Measurements from ENCODE around the gene CCNQ. TPM values are rescaled to one million over a fixed set of nuclear protein-coding genes. Genes with fewer than 3 reads are reported as not detected.

The CCNQ gene
- total and polyA plus RNA-seq, 12 donors, result 16.9 to 132 (median 22.9) TPM

DNA sequence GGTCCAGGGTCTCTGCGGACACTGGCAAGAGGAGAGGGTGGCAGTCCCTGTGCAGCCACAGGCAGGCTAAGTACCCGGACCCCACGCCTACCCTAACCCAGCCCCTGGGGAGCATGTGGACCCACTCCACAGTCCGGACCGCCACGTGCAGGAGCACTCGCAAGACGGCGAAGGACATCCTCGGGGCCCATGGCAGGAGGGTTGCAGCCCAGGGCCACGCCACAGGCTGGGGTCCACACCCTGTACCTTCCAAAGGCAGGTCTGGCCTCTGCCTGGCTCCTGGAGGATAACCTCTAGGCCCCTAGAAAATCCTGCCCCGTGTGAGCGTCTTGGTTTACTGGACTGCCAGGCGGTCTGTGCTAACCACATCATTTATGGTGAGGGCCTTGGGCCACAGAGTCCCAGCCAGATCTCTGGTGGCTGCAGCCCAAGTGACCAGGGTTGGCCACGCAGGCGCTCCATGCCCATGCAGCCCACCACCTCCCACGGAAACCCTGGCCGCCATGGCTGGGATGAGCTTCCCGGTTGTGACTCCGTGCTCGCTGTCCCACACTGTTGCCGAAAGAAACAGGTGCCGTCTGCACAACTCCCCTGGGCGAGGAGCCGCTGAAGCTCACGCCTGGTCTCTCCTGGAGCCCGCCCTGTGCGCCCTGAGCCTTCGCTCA lies 10.0 kb downstream of the CCNQ start:
- H3K4me1 ChIP-seq, result peaks cover 0 to 9% (median 0%) of the 10 kb centered on the region in 9 donors
- no peak overlapping the region for H3K4me3 ChIP-seq
- TF ChIP-seq, protein P1, sequence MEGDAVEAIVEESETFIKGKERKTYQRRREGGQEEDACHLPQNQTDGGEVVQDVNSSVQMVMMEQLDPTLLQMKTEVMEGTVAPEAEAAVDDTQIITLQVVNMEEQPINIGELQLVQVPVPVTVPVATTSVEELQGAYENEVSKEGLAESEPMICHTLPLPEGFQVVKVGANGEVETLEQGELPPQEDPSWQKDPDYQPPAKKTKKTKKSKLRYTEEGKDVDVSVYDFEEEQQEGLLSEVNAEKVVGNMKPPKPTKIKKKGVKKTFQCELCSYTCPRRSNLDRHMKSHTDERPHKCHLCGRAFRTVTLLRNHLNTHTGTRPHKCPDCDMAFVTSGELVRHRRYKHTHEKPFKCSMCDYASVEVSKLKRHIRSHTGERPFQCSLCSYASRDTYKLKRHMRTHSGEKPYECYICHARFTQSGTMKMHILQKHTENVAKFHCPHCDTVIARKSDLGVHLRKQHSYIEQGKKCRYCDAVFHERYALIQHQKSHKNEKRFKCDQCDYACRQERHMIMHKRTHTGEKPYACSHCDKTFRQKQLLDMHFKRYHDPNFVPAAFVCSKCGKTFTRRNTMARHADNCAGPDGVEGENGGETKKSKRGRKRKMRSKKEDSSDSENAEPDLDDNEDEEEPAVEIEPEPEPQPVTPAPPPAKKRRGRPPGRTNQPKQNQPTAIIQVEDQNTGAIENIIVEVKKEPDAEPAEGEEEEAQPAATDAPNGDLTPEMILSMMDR (IDR thresholded peaks at IDR 0.05), result no peak
- DNase-seq, result no peak
- peaks cover 0 to 12% (median 0%) of the 10 kb centered on the region in 7 donors for H3K27me3 ChIP-seq
- no peaks in the 10 kb centered on the region for H3K9me3 ChIP-seq
- H3K36me3 ChIP-seq, result peaks cover 0 to 66% (median 0%) of the 10 kb centered on the region in 9 donors
- no peak overlapping the region for H3K27ac ChIP-seq
- ATAC-seq, result no peak
- 95 to 97% methylated on average over 19 to 29 of the region's 29 CpGs for WGBS, 2 donors
- intact Hi-C loops (cut with DNase I), result no loop called here

DNA sequence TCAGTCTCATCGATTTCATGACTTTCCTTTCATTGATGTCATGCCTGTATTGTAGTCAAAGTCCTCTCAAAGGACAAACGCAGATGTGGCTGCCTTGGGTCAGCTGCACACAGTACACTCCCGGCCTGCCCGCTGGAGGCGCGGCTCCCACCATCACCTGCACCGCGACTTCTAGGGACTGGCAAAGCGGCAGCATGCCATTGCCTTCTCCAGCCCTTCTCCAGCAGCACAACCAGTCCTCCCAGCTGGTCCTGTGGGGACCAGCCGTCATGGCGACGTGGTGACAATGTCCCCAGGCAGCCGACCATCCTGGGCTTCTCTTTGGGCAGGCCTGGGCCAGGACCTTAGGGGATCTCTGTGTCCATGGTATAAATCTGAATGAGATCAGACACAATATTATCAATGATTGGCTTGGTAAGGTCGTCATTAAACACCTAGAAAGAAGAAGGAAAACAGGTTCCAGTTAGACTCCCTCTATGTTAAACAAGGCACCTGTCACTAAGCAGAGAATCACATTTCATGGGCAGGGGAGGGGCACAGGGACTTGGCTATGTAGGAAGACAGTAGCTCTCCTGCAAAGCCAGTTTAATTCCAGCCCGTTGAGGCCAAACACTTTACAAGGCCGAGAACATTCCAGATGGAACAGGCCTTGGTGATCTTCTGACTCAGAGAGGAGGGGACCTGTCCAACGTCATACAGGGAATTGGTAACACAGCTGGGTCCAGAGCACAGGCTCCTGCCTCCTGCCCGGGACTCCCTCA lies 10.7 kb downstream of the CCNQ start:
- WGBS, 2 donors, result 94 to 95% methylated on average over 18 of the region's 18 CpGs
- peaks cover 0 to 4% (median 0%) of the 10 kb centered on the region in 9 donors for H3K4me1 ChIP-seq
- H3K36me3 ChIP-seq, result peaks cover 0 to 58% (median 0%) of the 10 kb centered on the region in 9 donors
- intact Hi-C loops (cut with DNase I), result no loop called here
- no peak overlapping the region for H3K27ac ChIP-seq
- DNase-seq (no peak), ATAC-seq (no peak)
- H3K9me3 ChIP-seq, result no peaks in the 10 kb centered on the region
- TF ChIP-seq, protein P1 (IDR thresholded peaks at IDR 0.05), result no peak
- no peak overlapping the region for H3K4me3 ChIP-seq
- peaks cover 0 to 12% (median 0%) of the 10 kb centered on the region in 7 donors for H3K27me3 ChIP-seq

DNA sequence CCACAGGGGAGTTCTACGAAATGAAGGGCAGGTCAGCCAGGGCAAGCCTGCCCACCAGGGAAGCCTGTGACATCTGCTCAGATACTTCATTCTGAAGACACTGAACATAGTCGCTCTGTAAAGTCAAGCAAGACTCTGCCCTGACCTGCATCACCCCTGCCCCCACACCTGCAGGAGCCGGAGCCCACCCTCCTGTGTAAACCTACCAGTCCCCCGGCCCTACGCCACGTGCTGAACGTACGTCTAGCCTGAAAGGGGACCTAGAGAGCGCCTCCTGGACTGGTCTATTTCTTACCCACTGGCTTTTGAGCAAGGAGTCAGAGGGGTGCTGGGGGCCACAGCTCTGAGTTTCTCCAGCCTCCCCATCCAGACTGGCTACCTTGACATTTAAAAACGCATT lies 11.6 kb downstream of the CCNQ start:
- TF ChIP-seq, protein P1 (IDR thresholded peaks at IDR 0.05), result no peak
- Histone ChIP-seq H3K27ac (no peak overlapping the region), H3K27me3 (peaks cover 0 to 12% (median 0%) of the 10 kb centered on the region in 7 donors), H3K36me3 (peaks cover 0 to 51% (median 0%) of the 10 kb centered on the region in 9 donors), H3K4me3 (no peak overlapping the region), H3K9me3 (no peaks in the 10 kb centered on the region), H3K4me1 (peaks cover 0 to 10% (median 0%) of the 10 kb centered on the region in 9 donors)
- intact Hi-C loops (cut with DNase I), result no loop called here
- whole genome bisulfite sequencing, 2 donors, result 97 to 100% methylated on average over 9 to 10 of the region's 10 CpGs
- ATAC-seq (no peak), DNase-seq (no peak)

DNA sequence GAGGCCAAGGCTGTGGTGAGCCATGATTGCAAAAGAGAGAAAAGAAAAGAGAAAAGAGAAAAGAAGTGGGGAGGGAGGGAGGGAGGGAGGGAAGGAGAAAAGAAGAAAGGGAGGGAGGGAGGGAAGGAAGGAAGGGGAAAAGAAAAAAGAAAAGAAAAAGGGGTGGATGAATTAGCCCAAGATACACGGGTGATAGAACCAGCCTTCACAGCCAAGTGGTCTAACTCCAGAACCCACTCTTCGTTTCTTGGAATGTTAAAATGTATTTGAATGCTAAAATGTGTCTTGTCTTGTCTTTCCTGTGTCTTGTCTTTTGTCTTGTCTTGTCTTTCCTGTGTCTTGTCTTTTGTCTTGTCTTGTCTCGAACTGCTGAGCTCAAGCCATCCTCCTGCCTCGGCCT lies 13.1 kb downstream of the CCNQ start:
- intact Hi-C loops (cut with DNase I), result no loop called here
- no peak for DNase-seq
- Histone ChIP-seq H3K36me3 (peaks cover 0 to 36% (median 0%) of the 10 kb centered on the region in 9 donors), H3K9me3 (no peaks in the 10 kb centered on the region), H3K27ac (no peak overlapping the region), H3K27me3 (peaks cover 0 to 12% (median 0%) of the 10 kb centered on the region in 7 donors), H3K4me1 (peaks cover 0 to 10% (median 0%) of the 10 kb centered on the region in 9 donors), H3K4me3 (no peak overlapping the region)
- TF ChIP-seq, protein P1 (IDR thresholded peaks at IDR 0.05), result no peak
- ATAC-seq, result no peak
- WGBS, 2 donors, result 79 to 90% methylated on average over 4 of the region's 4 CpGs

All from heart right ventricle (tissue), 16 donors.